ENCODE results near the gene LSP1.
"Not testable (repeated sequence)": the region's sequence is repeated elsewhere in the genome, so short reads cannot be mapped to it uniquely, and the experiment has no call there.

Gene LSP1, protein sequence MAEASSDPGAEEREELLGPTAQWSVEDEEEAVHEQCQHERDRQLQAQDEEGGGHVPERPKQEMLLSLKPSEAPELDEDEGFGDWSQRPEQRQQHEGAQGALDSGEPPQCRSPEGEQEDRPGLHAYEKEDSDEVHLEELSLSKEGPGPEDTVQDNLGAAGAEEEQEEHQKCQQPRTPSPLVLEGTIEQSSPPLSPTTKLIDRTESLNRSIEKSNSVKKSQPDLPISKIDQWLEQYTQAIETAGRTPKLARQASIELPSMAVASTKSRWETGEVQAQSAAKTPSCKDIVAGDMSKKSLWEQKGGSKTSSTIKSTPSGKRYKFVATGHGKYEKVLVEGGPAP

DNA sequence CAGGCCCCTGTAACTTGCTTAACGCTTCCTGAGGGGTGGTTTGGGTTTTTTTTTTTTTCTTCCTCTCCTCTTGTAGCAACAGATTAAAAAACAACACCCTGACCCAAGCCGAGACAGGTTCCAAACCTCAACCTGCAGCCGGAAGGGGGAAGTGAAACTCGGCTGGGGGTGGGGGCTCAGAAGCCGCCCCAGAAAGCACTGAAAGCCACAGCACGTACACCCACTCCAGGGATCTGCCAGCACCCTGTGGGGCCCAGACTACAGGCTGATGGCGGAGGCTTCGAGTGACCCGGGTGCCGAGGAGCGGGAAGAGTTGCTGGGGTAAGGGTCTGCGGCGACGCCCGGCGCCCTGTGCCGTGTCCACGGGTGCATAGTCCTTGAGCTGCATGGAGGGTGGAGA, at the start of gene LSP1:
Gene LSP1 (plus strand): TSS at position 208 of the 400 bp plus-strand sequence. CDS start 61 bp downstream, at position 269.
- DNase-seq: peak; percentile 13

DNA sequence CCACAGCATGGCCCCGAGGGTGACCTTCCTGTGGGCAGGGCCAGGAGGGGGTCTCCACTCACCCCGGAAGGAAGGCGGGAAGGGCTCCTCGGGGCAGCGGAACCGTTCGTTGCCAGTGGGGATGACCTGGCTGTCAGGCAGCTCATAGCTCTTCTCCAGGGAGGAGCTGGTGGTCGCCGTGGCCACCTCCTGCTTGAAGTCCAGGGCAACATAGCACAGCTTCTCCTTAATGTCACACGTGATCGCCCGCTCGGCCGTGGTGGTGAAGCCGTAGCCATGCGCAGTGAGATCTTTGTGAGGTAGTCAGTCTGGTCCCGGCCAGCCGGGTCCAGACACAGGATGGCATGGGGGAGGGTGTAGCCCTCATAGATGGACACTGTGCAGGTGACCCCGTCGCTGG, 49.6 kb upstream of the LSP1 start:
- DNase-seq: no peak

DNA sequence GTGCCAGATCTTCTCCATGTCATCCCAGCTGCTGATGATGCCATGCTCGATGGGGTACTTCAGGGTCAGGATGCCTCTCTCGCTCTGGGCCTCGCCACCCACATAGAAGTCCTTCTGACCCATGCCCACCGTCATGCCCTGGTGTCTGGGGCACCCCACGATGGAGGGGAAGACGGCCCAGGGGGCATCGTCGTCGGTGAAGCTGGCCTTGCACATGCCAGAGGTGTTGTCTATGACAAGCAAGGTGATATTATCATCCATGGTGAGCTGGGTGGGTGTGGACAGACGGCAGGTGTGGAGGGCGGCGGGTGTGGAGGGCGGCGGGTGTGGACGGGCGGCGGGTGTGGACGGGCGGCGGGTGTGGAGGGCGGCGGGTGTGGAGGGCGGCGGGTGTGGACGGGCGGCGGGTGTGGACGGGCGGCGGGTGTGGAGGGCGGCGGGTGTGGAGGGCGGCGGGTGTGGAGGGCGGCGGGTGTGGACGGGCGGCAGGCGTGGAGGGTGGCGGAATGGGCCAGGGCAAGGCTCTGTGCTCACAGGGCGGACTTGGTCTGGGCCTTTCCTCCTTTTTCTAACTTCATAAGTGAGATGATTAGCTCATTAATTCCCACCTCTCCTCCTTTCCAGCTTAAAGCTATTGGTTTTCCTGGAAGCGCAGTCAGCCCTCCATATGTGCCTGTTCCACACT, 48.9 kb upstream of the LSP1 start:
- not testable (repeated sequence) for DNase-seq

DNA sequence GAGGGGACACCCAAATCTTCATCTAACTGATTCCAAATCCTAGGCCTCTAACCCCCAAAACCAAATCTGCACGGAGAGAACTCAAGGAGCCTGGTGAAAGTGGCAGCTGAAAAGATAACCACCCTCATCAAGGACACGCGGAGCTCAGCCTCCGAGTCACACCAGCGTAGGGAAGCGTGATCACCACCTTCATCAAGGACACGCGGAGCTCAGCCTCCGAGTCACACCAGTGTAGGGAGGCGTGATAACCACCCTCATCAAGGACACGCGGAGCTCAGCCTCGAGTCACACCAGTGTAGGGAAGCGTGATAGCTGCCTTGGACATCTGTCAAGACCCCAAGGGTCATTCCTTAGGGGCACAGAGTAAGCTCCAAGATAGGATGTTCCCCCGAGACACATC, 47.4 kb upstream of the LSP1 start:
- no peak for DNase-seq

DNA sequence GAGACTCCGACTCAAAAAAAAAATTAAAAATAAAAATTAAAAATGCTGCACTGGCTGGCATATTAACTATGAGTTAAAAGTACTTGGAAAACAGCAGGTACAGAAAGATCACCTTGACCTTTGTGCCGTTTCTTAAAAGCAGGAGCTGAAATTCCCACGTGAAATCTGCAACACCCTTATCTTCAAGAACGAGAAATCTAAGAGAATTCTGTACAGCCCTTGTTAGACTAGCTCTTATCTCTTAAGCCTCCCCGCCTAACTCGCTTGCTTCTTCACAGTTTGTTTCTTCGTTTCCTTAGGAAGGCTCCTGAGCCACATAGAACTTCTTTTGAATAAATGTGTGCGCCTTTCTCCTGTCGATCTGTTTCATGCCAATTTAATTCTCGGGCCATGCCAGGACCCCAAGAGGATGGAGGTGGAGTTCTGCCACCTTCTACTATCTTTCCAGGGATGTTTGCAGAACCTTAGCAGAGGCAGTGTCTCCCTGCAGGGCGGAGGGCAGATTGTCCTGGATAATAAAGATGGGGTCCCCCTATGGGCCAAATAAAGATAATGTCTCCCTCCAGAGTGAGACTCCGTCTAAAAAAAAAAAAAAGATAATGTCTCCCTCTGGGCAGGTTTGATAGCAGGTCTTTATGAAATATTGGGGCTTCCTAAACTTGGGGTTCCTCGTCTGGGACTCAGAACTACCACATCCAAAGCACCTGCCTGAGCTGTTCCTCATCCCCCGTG, 45.5 kb upstream of the LSP1 start:
- no peak for DNase-seq

DNA sequence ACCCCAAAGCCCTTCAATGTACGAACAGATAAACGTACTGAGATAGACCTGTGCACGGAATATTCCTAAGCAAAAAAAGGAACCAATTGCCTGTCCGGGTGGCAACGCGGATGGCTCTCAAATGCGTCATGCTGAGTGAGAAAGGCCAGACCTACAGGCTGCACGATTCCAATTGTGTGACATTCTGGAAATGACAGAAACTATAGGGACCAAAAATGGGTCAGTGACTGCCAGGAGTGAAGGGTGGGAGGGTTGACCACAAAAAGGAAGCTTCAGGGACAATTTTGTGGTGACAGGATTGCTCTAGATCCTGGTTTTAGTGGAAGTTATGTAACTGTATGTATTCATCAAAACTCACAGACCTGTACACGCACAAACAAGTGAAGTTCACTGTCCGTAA, 42.1 kb upstream of the LSP1 start:
- no peak for DNase-seq

DNA sequence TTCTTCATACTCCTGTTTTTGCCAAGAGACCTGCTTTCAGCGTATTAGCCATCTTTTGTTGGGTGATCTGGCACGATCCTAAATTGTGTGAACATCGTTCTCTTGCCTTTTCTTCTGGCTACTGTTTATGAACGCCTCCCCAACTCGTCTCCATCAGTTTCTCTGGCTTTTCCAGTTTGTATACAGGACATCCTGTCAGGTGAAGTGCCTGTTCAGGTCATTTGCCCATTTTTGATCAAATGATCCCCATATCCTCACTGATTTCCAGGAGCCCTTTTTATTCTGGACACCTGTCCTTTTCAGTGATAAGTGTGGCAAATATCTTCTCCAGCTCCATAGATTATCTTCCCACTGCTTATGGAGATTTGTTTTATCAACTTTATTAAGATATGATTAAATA, 40.6 kb upstream of the LSP1 start:
- no peak for DNase-seq

DNA sequence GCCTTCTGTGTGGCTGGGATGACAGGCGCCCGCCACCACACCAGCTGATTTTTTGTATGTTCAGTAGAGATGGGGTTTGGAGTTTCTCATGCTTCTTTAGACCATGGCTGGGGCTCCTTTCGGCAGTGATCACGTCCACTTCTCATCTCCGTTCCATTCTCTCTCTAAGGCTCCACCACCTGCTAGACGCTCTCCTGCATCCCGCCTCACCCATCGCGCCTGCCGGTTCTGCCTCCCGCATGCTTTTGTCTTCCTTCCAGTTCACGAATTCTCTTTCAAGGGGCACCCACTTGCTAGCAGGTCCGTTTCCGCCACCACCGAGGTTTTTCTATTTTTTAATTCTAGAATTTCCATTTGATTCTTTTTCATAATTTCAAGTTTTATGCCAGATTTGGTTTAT, 40.1 kb upstream of the LSP1 start:
- DNase-seq: no peak

DNA sequence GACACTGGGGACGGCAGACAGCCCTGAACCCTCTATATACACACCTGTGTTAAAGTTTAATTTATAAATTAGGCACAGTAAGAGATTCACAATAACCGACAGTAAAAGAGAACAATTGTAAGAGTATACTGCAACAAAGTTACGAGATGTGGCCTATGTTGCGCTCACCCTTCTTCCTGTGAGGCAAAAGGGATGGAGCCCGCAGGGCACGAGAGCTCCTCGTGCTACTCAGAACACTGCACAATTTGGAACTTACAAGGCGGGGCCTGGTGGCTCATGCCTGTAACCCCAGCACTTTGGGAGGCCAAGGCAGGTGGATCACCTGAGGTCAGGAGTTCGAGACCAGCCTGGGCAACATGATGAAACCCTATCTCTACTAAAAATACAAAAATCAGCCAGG, 39.5 kb upstream of the LSP1 start:
- DNase-seq: not testable (repeated sequence)

DNA sequence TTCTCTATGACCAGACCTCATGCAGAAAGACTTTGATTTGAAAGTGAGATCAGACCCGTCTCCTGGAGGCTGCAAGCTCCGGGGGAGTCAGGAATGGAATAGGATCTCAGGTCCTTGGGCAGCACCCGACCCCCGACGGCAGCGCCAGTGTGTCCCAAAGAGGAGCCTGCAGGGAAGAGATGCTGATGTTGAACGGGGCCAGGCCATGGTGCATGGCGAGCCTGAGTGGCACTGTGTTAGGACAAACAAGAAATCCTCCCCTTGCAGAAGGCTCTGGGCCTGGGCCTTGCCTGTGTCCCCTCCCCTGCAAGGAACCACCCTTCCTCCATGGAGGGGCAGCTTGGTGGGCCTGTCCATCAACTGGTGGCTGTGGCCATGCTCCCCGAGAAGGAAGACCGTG, 38.2 kb upstream of the LSP1 start:
- DNase-seq: no peak

DNA sequence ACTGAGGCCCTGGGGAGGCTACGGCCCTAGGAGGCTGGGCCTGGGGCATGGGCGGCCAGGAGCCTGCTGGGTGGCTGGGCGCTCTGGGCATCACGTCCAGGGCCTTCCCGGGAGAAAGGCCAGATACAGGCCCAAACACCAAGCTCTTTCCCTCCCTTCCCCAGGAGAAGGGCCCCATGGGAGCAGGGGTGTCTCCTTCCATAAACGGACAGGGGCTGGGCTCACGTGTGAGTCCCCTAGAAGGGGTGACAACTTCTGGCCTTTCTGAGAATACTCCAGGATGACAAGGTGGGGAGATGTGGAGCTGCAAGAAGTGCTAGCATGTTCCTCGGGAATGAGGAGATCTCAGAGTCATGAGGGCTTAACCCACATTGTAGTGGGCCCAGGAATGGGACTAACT, 37.6 kb upstream of the LSP1 start:
- no peak for DNase-seq

DNA sequence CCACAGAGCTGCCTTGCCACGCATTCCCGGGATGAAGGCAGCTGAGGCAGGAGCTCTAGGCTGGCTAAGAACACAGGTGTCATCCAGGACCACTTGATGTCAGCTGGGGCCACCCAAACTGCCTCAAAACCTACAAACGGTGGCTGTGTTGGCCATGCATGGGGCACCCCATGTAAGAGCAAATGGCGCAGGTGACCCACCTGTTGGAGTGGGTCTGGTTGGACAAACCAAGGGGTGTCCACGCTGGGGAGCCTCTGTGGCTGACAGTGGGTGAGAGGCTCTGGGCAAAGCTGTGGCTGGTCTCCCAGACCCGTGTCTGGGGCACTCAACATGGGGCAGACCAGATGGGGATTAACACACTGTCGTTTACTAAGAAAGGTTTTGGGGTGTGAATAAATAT, 37.1 kb upstream of the LSP1 start:
- no peak for DNase-seq

DNA sequence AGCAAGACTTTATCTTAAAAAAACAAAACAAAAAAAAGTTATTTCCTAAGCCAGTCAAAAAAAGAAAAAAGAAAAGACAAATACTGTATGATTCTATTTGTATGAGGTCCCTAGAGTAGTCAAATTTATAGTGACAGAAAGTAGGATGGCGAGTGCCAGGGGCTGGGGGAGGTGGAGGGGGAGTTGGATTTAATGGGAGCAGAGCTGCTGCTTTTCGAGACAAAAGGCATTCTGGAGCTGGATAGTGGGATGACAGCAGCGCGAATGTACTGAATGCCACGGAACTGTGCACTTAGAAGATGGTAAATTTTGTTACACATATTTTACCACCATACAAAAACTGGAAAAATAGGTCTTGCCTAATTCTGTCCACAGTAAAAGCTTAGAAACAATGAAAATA, 35.9 kb upstream of the LSP1 start:
- no peak for DNase-seq

DNA sequence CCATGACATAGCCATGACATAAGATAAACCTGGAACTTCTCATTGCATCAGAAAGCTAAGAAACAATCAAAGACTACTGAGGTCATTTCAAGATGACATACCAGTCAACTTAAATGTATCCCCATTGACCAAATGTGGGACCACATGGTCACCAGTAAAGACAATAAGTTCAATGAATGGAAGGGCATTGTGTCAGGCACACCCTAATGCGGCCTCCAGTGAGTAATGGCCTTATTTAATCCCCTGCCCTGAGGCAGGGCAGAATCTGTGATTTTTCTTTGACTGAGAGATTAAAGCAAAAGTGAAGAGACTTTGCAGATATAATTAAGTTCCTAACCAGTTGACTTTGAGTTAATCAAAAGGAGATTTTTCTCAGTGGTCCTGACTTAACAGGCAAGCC, 35.4 kb upstream of the LSP1 start:
- DNase-seq: no peak

DNA sequence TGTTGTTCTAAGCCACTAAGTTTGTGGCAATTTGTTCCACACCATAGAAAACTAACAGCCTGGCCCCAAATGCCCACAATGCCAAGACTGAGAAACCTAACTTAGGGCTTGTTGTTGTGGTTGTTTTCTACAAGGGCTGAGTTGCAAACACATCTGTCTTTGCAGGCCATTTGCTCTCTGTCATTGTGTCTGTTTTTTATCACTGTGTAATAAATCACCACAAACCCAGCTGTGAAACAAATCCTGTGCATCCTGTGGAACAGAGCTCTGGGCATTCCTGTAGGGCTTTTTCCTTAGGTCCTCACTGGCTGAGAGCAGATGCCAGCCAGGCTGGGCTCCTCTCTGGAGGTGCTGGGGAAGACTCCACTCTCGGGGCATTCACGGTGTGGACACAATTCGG, 33.8 kb upstream of the LSP1 start:
- DNase-seq: no peak

DNA sequence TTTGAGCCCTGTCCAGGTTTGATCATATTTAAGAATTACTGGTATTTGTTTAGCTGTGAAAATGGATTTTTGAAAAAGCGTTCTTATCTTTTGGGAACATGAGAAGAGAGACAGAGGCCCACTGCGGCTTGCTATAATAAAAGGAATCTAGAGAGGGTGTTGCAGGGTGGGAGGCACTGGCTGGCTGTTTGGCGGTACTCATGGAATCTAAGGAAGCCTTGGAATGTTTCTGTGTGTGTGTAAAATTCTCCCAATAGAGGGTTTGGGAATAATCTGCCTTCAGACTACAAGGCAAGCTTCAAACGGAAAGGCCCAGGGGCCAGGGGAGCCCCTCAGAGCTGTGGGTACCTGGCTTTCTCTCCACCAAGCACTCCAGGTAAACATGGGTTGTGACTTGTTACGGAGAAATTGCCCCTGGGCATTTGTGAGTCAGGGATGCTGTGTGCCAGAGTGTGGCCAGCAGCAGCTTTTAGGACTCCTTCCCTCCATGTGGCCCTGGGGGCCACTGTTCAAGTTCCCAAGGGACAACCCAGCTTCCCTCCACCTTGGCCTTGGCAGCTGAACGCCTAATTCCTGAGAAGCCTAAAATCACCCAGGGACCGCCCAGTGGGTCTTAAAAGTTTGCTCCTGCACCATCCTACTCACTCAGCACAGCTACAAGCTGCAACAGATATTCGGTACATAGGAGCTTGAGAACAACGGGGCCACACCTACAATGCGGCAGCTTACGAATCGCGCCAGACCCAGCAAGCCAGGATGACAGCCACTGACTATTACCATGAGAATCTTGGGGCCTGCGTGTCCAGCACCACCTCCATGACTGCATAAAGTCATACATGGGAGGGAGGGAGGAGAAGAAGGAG, 32.2 kb upstream of the LSP1 start:
- no peak for DNase-seq

DNA sequence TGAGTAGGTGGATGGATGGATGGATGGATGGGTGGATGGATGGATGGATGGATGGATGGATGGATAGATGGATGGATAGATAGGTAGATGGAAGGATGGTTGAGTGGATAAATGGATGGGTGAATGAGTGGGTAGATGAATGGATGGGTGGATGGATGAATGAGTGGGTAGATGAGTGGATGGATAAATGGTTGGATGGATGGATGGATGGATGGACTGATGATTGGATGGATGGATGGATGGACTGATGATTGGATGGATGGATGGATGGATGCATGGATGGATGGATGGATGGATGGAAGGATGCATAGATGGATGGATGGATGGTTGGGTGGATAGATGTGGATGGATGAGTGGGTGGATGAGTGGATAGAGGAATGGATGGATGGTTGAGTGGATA, 31.3 kb upstream of the LSP1 start:
- no peak for DNase-seq

DNA sequence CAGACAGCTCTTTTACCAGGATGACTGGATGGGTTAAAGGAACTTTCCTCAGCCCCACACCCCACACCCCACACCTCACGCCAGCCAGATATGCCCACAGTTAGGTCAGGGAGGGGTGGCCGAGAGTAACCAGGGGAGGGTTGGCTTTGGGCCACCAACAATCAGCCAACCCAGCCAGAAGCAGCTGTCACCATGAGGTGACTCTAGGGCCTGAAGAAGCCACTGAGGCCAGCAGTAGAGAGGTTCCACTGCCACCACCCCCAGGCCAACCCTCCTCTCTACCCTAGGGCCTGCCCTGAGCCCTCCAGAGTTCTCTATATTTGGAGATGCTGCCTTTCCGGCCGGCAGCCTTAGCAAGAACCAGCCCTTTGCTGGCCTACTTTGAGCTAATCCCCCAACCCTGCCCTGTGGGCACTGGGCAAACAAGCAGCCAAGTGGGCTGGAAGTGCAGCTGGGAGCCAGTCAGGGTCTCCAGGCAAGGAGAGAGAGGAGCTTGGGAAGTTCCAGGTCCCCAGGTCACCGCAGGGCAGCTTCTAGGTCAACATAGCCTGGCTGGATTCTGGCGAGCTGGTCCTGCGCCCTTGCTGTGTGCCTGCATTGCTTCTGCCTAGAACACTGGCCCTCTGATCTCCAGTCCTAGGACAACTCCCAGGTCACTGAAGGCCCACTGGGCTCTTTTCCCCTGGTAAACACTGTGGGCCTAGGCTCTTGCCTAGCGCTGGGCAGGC, 30.1 kb upstream of the LSP1 start:
- DNase-seq: no peak

DNA sequence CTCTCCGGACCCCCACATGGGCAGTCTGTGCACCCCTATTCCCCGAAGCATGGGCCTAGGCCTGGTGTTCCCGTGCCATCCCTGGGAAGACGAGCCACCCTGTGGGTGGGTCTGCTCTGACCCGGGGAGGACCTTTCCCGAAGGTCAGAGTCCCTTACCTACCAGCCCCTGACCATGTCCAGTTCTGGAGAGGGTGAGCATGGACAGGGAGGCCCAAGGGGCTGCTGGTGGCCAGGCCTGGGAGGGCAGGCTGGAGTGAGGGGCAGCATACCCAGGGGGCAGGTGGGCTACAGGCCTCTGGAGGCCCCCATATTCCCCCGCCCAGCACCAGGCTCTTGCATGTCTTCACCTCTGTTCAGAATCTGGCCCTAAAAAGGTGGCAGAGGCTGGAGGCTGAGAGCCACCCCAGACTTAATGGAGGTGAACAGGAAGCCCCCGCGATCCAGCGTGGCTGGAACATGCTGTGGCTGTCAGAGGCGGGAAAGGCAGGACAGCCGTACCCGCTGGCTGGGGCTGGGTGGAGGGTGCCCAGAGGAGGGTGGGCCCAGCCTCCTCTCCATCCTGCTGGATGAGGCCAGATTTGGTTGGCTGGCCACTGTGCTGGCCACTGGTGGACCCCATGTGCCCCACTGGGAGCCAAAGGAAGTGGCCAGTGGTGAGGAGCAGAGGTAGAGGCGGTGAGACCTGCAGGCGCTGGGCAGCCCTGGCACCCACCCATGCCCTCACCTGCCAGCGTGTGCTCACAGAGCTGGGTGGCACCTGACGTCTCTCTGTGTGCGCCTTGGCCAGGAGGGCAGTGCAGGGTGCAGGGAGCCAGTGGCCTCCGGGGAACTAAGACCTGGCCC, 29.3 kb upstream of the LSP1 start:
- DNase-seq: no peak

DNA sequence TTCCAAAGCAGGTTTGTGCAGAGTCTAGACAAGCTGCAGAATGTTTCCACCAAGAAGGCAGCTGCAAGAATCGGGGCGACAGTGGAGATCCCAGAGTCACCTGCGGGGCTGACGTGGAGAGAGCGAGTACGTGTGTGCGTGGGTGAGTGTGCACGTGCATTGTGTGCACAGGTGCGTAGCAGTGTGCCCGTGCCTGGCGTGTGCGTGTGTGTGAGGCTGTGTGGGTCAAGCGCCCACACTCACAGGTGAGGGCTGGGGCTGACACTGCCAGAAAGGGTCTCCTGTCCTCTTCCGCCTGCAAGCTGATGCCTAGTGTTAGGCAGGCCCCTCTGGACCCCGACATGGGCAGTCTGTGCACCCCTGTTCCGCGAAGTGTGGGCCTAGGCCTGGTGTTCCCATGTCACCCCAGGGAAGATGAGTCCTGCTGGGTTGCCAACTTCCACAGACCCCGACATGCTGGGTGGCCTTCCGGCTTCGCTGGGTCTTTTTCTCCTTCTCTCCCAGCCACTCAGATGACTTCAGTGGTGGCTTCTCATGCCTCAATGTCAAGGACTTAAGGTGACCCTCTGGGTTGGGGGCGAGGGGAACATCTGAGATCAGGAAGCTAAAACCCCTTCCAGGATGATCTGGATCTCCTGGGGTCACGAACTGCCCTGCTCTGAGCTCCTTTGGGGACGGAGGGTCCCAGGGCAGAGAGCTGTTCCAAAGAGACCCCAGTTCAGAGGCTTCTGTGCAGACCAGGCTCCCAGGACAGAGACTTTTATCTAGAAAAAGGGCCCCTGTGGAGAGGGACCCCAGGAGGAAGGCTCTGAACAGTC, 28.5 kb upstream of the LSP1 start:
- DNase-seq: no peak
